Astrocyte (in vitro differentiated cells and primary cell): ENCODE measurements around the gene IFIT3. TPM values are rescaled to one million over a fixed set of nuclear protein-coding genes. Genes with fewer than 3 reads are reported as not detected.

Experiments used
- DNase-seq: peaks from one replicate; pipeline ENCODE4 v3.0.0-alpha.2; 2010; ENCODE audit warnings: low read depth
- FAIRE-seq: peaks from 2 replicates; lab custom pipeline; 2011; peaks lifted over from hg19 to GRCh38; lab: Jason Lieb, UNC
- H2AFZ ChIP-seq: 2 replicates; pipeline ENCODE4 v1.6.0; 2012; ENCODE audit warnings: low read depth, low read length, inconsistent platforms
- H3K27ac ChIP-seq: 2 replicates; pipeline ENCODE4 v1.5.1; 2011; ENCODE audit warnings: low read depth, low read length, inconsistent platforms
- H3K27me3 ChIP-seq: 2 replicates; pipeline ENCODE4 v1.6.0; 2011; ENCODE audit warnings: low read length, inconsistent platforms; ENCODE audit not compliant: insufficient read depth
- H3K36me3 ChIP-seq: 2 replicates; pipeline ENCODE4 v1.5.1; 2011; ENCODE audit warnings: low read length, inconsistent platforms; ENCODE audit not compliant: insufficient read depth
- H3K4me1 ChIP-seq: 2 replicates; pipeline ENCODE4 v1.5.1; 2011; ENCODE audit warnings: low read length, inconsistent platforms; ENCODE audit not compliant: insufficient read depth
- H3K4me2 ChIP-seq: 2 replicates; pipeline ENCODE4 v1.6.0; 2012; ENCODE audit warnings: low read length, inconsistent platforms
- H3K4me3 ChIP-seq: 2 replicates; pipeline ENCODE4 v1.5.1; 2011; ENCODE audit warnings: low read depth, mild to moderate bottlenecking, low read length, inconsistent platforms; ENCODE audit not compliant: insufficient read depth
- H3K79me2 ChIP-seq: 2 replicates; pipeline ENCODE4 v1.6.0; 2012; ENCODE audit warnings: mild to moderate bottlenecking, low read length, inconsistent platforms; ENCODE audit not compliant: insufficient read depth
- H3K9ac ChIP-seq: 2 replicates; pipeline ENCODE4 v1.6.0; 2012; ENCODE audit warnings: mild to moderate bottlenecking, low read length, inconsistent platforms
- H3K9me3 ChIP-seq: 2 replicates; pipeline ENCODE4 v1.5.1; 2012; ENCODE audit warnings: low read depth, mild to moderate bottlenecking, low read length, inconsistent platforms; ENCODE audit not compliant: insufficient read depth
- H4K20me1 ChIP-seq: 2 replicates; pipeline ENCODE4 v1.6.0; 2012; ENCODE audit warnings: low read length, inconsistent platforms; ENCODE audit not compliant: insufficient read depth
- H3K27ac Mint-ChIP-seq: one replicate; pipeline ENCODE4 v1.8.0; 2021; ENCODE audit warnings: mild to moderate bottlenecking, mixed read lengths; ENCODE audit not compliant: unreplicated experiment
- H3K27me3 Mint-ChIP-seq: one replicate; pipeline ENCODE4 v1.8.0; 2021; ENCODE audit warnings: low read depth, mixed read lengths; ENCODE audit not compliant: unreplicated experiment
- H3K36me3 Mint-ChIP-seq: one replicate; pipeline ENCODE4 v1.8.0; 2021; ENCODE audit warnings: low read depth, mixed read lengths; ENCODE audit not compliant: unreplicated experiment
- H3K4me1 Mint-ChIP-seq: one replicate; pipeline ENCODE4 v1.8.0; 2021; ENCODE audit warnings: low read depth, mixed read lengths; ENCODE audit not compliant: unreplicated experiment
- H3K4me3 Mint-ChIP-seq: one replicate; pipeline ENCODE4 v1.8.0; 2021; ENCODE audit warnings: mild to moderate bottlenecking, moderate library complexity, mixed read lengths; ENCODE audit not compliant: unreplicated experiment
- H3K9me3 Mint-ChIP-seq: one replicate; pipeline ENCODE4 v1.8.0; 2021; ENCODE audit warnings: mild to moderate bottlenecking, mixed read lengths; ENCODE audit not compliant: unreplicated experiment
- EZH2 ChIP-seq: IDR thresholded peaks from 2 replicates; pipeline ENCODE4 v1.6.1; 2012; ENCODE audit warnings: mild to moderate bottlenecking, low read length, inconsistent platforms; ENCODE audit not compliant: insufficient read depth
- total RNA-seq: library from RNA; stranded (reverse); gene quantifications from 2 replicates; pipeline ENCODE4 v1.2.1, GENCODE V29; 2021
- TF ChIP-seq, protein P1 (sequence below): IDR thresholded peaks from 2 replicates; pipeline ENCODE4 v1.5.1; 2011; ENCODE audit warnings: low read depth, mild to moderate bottlenecking, inconsistent platforms, low read length, moderate library complexity; ENCODE audit not compliant: insufficient read depth

The IFIT3 gene
- total RNA-seq, 1 donor from 2014 or later = 171 TPM

DNA sequence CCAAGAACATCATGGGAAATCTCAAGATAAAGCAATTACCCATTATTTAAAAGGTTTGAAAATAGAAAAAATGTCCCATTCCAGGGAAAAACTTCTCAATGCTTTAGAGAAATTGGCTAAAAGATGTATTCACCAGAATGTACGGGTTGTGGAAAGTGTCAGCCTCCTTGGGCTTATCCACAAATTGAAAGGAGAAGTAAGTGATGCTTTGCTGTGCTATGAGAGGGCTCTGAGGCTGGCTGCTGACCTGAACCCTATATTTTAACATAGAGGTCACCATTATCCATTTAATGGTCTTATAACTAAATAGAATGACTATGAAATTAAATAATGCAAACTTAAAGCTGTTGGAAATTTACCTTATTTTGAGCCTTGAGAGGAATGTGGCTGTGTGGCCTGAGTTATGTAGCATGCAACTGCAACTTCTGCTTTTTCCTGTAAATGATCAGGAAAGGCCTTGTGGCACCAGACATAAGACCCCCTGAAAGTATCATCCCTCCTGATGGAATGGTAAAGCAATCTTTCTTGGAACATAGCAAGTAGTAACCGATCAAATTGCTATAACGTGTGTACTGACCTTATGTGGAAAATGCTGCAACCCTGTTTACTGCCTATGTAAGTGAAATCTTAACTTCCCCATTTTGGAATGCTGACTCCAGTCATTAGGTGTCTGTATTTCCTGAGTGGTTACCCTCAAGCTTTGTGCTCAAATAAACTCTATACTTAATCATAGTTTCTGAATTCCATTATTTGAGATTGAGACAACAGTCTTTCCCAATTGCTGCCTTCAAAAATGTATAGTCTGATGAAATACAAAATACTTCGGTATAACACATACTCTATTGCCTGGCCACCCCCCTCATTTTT is 56.9 kb downstream of the IFIT3 start:
- H3K27ac Mint-ChIP-seq = no peak overlapping the region
- Histone ChIP-seq H3K27ac (no peak overlapping the region), H3K4me1 (no peaks in the 10 kb centered on the region), H3K27me3 (no peaks in the 10 kb centered on the region), H3K36me3 (no peaks in the 10 kb centered on the region), H4K20me1 (no peaks in the 10 kb centered on the region), H3K4me2 (no peak overlapping the region), H3K4me3 (no peak overlapping the region), H2AFZ (no peak overlapping the region), H3K9me3 (no peaks in the 10 kb centered on the region), H3K9ac (no peak overlapping the region), H3K79me2 (no peaks in the 10 kb centered on the region)
- H3K27me3 Mint-ChIP-seq = no peaks in the 10 kb centered on the region
- peaks cover 8% of the 10 kb centered on the region for H3K4me1 Mint-ChIP-seq
- no peak for TF ChIP-seq EZH2
- H3K36me3 Mint-ChIP-seq = no peaks in the 10 kb centered on the region
- H3K9me3 Mint-ChIP-seq = no peaks in the 10 kb centered on the region
- FAIRE-seq (no peak), DNase-seq (no peak)
- no peak overlapping the region for H3K4me3 Mint-ChIP-seq

DNA sequence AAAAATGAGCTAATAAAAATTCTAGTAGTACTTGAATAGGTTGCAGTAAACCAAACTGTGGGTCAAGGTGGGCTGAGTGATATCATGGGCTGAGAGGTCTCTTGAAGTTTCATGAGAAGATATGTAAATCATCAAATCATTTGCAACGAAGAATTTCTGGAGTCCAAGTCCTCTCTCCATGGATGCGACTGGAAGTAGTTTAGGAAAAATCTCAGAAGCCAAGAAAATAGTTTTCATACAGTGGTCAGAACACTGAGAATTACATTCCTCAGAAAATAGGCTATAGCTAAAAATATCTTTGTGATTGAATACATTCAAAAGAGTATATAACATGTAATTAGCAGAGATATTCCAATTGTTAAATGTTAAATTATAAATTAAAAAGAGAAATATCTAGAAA is 61.0 kb downstream of the IFIT3 start:
- H3K27ac Mint-ChIP-seq = no peak overlapping the region
- Histone ChIP-seq H2AFZ (no peak overlapping the region), H3K36me3 (no peaks in the 10 kb centered on the region), H3K4me3 (no peak overlapping the region), H3K4me2 (no peak overlapping the region), H3K4me1 (peaks cover 11% of the 10 kb centered on the region), H3K27me3 (no peaks in the 10 kb centered on the region), H3K9me3 (no peaks in the 10 kb centered on the region), H3K9ac (no peak overlapping the region), H3K27ac (no peak overlapping the region), H4K20me1 (no peaks in the 10 kb centered on the region), H3K79me2 (no peaks in the 10 kb centered on the region)
- peaks cover 4% of the 10 kb centered on the region for H3K36me3 Mint-ChIP-seq
- peaks cover 16% of the 10 kb centered on the region for H3K4me1 Mint-ChIP-seq
- H3K9me3 Mint-ChIP-seq = no peaks in the 10 kb centered on the region
- FAIRE-seq = no peak
- no peak overlapping the region for H3K4me3 Mint-ChIP-seq
- H3K27me3 Mint-ChIP-seq = no peaks in the 10 kb centered on the region
- no peak for DNase-seq
- TF ChIP-seq EZH2 = no peak
- TF ChIP-seq, protein P1, sequence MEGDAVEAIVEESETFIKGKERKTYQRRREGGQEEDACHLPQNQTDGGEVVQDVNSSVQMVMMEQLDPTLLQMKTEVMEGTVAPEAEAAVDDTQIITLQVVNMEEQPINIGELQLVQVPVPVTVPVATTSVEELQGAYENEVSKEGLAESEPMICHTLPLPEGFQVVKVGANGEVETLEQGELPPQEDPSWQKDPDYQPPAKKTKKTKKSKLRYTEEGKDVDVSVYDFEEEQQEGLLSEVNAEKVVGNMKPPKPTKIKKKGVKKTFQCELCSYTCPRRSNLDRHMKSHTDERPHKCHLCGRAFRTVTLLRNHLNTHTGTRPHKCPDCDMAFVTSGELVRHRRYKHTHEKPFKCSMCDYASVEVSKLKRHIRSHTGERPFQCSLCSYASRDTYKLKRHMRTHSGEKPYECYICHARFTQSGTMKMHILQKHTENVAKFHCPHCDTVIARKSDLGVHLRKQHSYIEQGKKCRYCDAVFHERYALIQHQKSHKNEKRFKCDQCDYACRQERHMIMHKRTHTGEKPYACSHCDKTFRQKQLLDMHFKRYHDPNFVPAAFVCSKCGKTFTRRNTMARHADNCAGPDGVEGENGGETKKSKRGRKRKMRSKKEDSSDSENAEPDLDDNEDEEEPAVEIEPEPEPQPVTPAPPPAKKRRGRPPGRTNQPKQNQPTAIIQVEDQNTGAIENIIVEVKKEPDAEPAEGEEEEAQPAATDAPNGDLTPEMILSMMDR = no peak

DNA sequence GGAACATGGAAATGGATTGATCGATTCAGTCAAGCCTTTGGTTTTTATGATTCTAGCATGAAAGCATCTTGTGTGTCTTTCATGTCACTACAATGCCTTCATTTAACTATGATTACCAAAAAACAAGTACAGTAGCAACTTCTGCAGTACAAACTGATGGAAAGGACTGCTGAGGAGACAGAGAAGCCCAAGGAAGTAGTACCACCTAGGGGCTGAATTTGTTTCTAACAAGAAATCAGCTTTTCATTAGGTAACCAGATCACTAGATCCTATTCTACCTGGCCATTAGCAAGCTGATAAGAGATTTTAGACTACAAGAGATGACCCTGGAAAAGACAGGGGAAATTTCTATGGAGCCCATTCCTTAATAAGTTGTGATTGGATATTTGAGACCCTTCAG is 61.5 kb downstream of the IFIT3 start:
- no peaks in the 10 kb centered on the region for H3K79me2 ChIP-seq
- H3K4me3 ChIP-seq = no peak overlapping the region
- peaks cover 11% of the 10 kb centered on the region for H3K4me1 ChIP-seq
- H3K4me2 ChIP-seq = no peak overlapping the region
- Mint-ChIP-seq H3K4me3 (no peak overlapping the region), H3K4me1 (peaks cover 16% of the 10 kb centered on the region), H3K27me3 (no peaks in the 10 kb centered on the region), H3K27ac (no peak overlapping the region), H3K36me3 (peaks cover 4% of the 10 kb centered on the region), H3K9me3 (no peaks in the 10 kb centered on the region)
- H3K36me3 ChIP-seq = no peaks in the 10 kb centered on the region
- H3K27me3 ChIP-seq = no peaks in the 10 kb centered on the region
- H3K27ac ChIP-seq = no peak overlapping the region
- FAIRE-seq = no peak
- no peak overlapping the region for H2AFZ ChIP-seq
- H4K20me1 ChIP-seq = no peaks in the 10 kb centered on the region
- H3K9ac ChIP-seq = no peak overlapping the region
- H3K9me3 ChIP-seq = no peaks in the 10 kb centered on the region
- TF ChIP-seq, protein P1 = peak; percentile 20
- TF ChIP-seq EZH2 = no peak
- peak; percentile 18 for DNase-seq

Other genes with a start within 250 kb of the IFIT3 start
- gene CH25H, start 120.7 kb upstream of the IFIT3 start, total RNA-seq = 0.22 and 0.34 TPM in 2 replicates
- 70.1 and 70.2 TPM in 2 replicates for gene LIPA, start 76.2 kb upstream of the IFIT3 start, total RNA-seq
- gene IFIT2, start 26.0 kb upstream of the IFIT3 start, total RNA-seq = 36.0 and 42.0 TPM in 2 replicates
- not detected in 2 replicates for gene IFIT1B, start 50.1 kb downstream of the IFIT3 start, total RNA-seq
- gene IFIT1, start 64.6 kb downstream of the IFIT3 start, total RNA-seq = 335 and 375 TPM in 2 replicates
- 42.9 and 44.7 TPM in 2 replicates for gene IFIT5, start 86.6 kb downstream of the IFIT3 start, total RNA-seq
- gene SLC16A12, start 207.6 kb downstream of the IFIT3 start, total RNA-seq = 0.31 and 0.59 TPM in 2 replicates